ENCODE results near the gene KLHL29. TPM values are rescaled to one million over a fixed set of nuclear protein-coding genes. Genes with fewer than 3 reads are reported as not detected.

Gene KLHL29
- total RNA-seq, 1 experiment from 2014 or later: 34.1 TPM

- Histone ChIP-seq H3K27ac (no peak overlapping the region), H3K9me3 (replicated peaks) (0 out of 2 replicates have a peak, but pooled peaks cover 5% of the 10 kb centered on the region), H3K27me3 (no peaks in the 10 kb centered on the region), H3K4me3 (no peak overlapping the region), H3K36me3 (peaks cover 82% of the 10 kb centered on the region), H3K4me1 (no peaks in the 10 kb centered on the region)
- DNase-seq: no peak
These were observed 313.2 kb downstream of the KLHL29 start for GRCh38 chr2:23698116-23698693.

- Histone ChIP-seq H3K27ac (no peak overlapping the region), H3K4me3 (no peak overlapping the region), H3K4me1 (no peaks in the 10 kb centered on the region), H3K9me3 (replicated peaks) (0 out of 2 replicates have a peak, but pooled peaks cover 5% of the 10 kb centered on the region), H3K27me3 (no peaks in the 10 kb centered on the region), H3K36me3 (peaks cover 83% of the 10 kb centered on the region)
- DNase-seq: no peak
These were observed 314.0 kb downstream of the KLHL29 start for GRCh38 chr2:23698721-23699579.

- no peak for DNase-seq
- H3K9me3 ChIP-seq (replicated peaks): 0 out of 2 replicates have a peak, but pooled peaks cover 5% of the 10 kb centered on the region
- H3K27ac ChIP-seq: no peak overlapping the region
- H3K4me3 ChIP-seq: no peak overlapping the region
- peaks cover 86% of the 10 kb centered on the region for H3K36me3 ChIP-seq
- H3K27me3 ChIP-seq: no peaks in the 10 kb centered on the region
- no peaks in the 10 kb centered on the region for H3K4me1 ChIP-seq
These were observed 314.6 kb downstream of the KLHL29 start for GRCh38 chr2:23699580-23699925.

GRCh38 chr2:23700627-23701026, 315.6 kb downstream of the KLHL29 start:
- peaks cover 80% of the 10 kb centered on the region for H3K36me3 ChIP-seq
- no peaks in the 10 kb centered on the region for H3K4me1 ChIP-seq
- H3K27ac ChIP-seq: no peak overlapping the region
- DNase-seq: no peak
- H3K27me3 ChIP-seq: no peaks in the 10 kb centered on the region
- H3K9me3 ChIP-seq (replicated peaks): 0 out of 2 replicates have a peak, but pooled peaks cover 5% of the 10 kb centered on the region
- no peak overlapping the region for H3K4me3 ChIP-seq

GRCh38 chr2:23703037-23703582, 318.1 kb downstream of the KLHL29 start:
- H3K4me3 ChIP-seq: no peak overlapping the region
- H3K4me1 ChIP-seq: no peaks in the 10 kb centered on the region
- peaks cover 77% of the 10 kb centered on the region for H3K36me3 ChIP-seq
- no peak for DNase-seq
- no peaks in the 10 kb centered on the region for H3K9me3 ChIP-seq (replicated peaks)
- no peak overlapping the region for H3K27ac ChIP-seq
- H3K27me3 ChIP-seq: no peaks in the 10 kb centered on the region

- no peak for DNase-seq
- Histone ChIP-seq H3K27me3 (no peaks in the 10 kb centered on the region), H3K9me3 (replicated peaks) (no peaks in the 10 kb centered on the region), H3K4me3 (no peak overlapping the region), H3K36me3 (peaks cover 77% of the 10 kb centered on the region), H3K4me1 (no peaks in the 10 kb centered on the region), H3K27ac (no peak overlapping the region)
These were observed 318.8 kb downstream of the KLHL29 start for GRCh38 chr2:23703583-23704385.

- Histone ChIP-seq H3K4me3 (no peak overlapping the region), H3K9me3 (replicated peaks) (no peaks in the 10 kb centered on the region), H3K4me1 (no peaks in the 10 kb centered on the region), H3K27ac (no peak overlapping the region), H3K36me3 (peaks cover 57% of the 10 kb centered on the region), H3K27me3 (no peaks in the 10 kb centered on the region)
- DNase-seq: no peak
These were observed 321.0 kb downstream of the KLHL29 start for GRCh38 chr2:23705771-23706612.

- no peaks in the 10 kb centered on the region for H3K4me1 ChIP-seq
- H3K36me3 ChIP-seq: peaks cover 54% of the 10 kb centered on the region
- no peak overlapping the region for H3K4me3 ChIP-seq
- H3K9me3 ChIP-seq (replicated peaks): no peaks in the 10 kb centered on the region
- no peaks in the 10 kb centered on the region for H3K27me3 ChIP-seq
- no peak for DNase-seq
- H3K27ac ChIP-seq: no peak overlapping the region
These were observed 321.7 kb downstream of the KLHL29 start for GRCh38 chr2:23706613-23707078.

- Histone ChIP-seq H3K27me3 (no peaks in the 10 kb centered on the region), H3K9me3 (replicated peaks) (no peaks in the 10 kb centered on the region), H3K4me3 (no peak overlapping the region), H3K4me1 (no peaks in the 10 kb centered on the region), H3K27ac (no peak overlapping the region), H3K36me3 (peaks cover 51% of the 10 kb centered on the region)
- no peak for DNase-seq
These were observed 322.1 kb downstream of the KLHL29 start for GRCh38 chr2:23707096-23707495.

- Histone ChIP-seq H3K27ac (no peak overlapping the region), H3K4me1 (no peaks in the 10 kb centered on the region), H3K4me3 (no peak overlapping the region), H3K9me3 (replicated peaks) (no peaks in the 10 kb centered on the region), H3K27me3 (no peaks in the 10 kb centered on the region), H3K36me3 (peaks cover 38% of the 10 kb centered on the region)
- DNase-seq: no peak
These were observed 323.8 kb downstream of the KLHL29 start for GRCh38 chr2:23708771-23709170.

GRCh38 chr2:23709311-23709710, 324.3 kb downstream of the KLHL29 start:
- Histone ChIP-seq H3K4me3 (no peak overlapping the region), H3K27me3 (no peaks in the 10 kb centered on the region), H3K4me1 (no peaks in the 10 kb centered on the region), H3K27ac (no peak overlapping the region), H3K36me3 (peaks cover 33% of the 10 kb centered on the region), H3K9me3 (replicated peaks) (no peaks in the 10 kb centered on the region)
- no peak for DNase-seq

GRCh38 chr2:23711979-23712755, 327.2 kb downstream of the KLHL29 start:
- Histone ChIP-seq H3K9me3 (replicated peaks) (no peaks in the 10 kb centered on the region), H3K4me1 (no peaks in the 10 kb centered on the region), H3K4me3 (no peak overlapping the region), H3K27me3 (no peaks in the 10 kb centered on the region), H3K36me3 (peaks cover 16% of the 10 kb centered on the region), H3K27ac (no peak overlapping the region)
- DNase-seq: no peak

- no peaks in the 10 kb centered on the region for H3K27me3 ChIP-seq
- H3K4me3 ChIP-seq: no peak overlapping the region
- no peak overlapping the region for H3K27ac ChIP-seq
- no peaks in the 10 kb centered on the region for H3K4me1 ChIP-seq
- DNase-seq: no peak
- H3K36me3 ChIP-seq: peaks cover 10% of the 10 kb centered on the region
- no peaks in the 10 kb centered on the region for H3K9me3 ChIP-seq (replicated peaks)
These were observed 327.8 kb downstream of the KLHL29 start for GRCh38 chr2:23712756-23713151.
